DND-41 (cell line): ENCODE data around the gene SVIL.

Source experiments
- EZH2 ChIP-seq: IDR thresholded peaks from 3 replicates; pipeline ENCODE4 v1.6.1; 2012; ENCODE audit warnings: borderline replicate concordance, low read depth, mild to moderate bottlenecking, moderate library complexity, low read length, inconsistent platforms; ENCODE audit not compliant: severe bottlenecking
- TF ChIP-seq, protein P1 (sequence below): IDR thresholded peaks from 2 replicates; pipeline ENCODE4 v1.5.1; 2012; ENCODE audit warnings: borderline replicate concordance, low read length, moderate library complexity, mild to moderate bottlenecking; ENCODE audit not compliant: poor library complexity, severe bottlenecking; ENCODE audit errors: extremely low read depth

DNA sequence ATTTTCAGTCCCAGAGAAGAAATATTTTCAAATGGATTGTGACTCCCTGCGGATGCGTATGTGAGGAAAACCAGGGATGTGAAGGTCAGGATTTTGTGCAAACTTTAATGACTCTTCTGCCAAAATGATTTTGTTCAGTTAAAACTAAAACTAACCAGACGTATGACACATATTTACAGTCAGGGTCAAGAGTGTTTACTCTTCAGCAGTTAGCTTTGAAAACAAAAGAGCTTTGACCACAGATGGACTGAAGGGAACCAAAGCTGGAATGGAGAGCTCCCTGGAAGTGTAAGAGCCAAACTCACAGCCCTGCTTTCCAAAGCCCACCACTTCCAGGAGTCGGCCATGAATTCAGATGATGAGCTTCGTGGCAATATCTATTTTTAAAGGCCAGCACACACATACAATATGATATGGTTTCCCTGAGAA, 15.5 kb downstream of the SVIL start:
- TF ChIP-seq, protein P1, sequence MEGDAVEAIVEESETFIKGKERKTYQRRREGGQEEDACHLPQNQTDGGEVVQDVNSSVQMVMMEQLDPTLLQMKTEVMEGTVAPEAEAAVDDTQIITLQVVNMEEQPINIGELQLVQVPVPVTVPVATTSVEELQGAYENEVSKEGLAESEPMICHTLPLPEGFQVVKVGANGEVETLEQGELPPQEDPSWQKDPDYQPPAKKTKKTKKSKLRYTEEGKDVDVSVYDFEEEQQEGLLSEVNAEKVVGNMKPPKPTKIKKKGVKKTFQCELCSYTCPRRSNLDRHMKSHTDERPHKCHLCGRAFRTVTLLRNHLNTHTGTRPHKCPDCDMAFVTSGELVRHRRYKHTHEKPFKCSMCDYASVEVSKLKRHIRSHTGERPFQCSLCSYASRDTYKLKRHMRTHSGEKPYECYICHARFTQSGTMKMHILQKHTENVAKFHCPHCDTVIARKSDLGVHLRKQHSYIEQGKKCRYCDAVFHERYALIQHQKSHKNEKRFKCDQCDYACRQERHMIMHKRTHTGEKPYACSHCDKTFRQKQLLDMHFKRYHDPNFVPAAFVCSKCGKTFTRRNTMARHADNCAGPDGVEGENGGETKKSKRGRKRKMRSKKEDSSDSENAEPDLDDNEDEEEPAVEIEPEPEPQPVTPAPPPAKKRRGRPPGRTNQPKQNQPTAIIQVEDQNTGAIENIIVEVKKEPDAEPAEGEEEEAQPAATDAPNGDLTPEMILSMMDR, result no peak
- no peak for TF ChIP-seq EZH2
